ENCODE measurements around the gene IFNAR1. TPM values are rescaled to one million over a fixed set of nuclear protein-coding genes. Genes with fewer than 3 reads are reported as not detected.

The IFNAR1 gene
- polyA plus RNA-seq, 2 of the 4 experiments (the other 2 are of a cell fraction) = 14.1 to 14.2 TPM

DNA sequence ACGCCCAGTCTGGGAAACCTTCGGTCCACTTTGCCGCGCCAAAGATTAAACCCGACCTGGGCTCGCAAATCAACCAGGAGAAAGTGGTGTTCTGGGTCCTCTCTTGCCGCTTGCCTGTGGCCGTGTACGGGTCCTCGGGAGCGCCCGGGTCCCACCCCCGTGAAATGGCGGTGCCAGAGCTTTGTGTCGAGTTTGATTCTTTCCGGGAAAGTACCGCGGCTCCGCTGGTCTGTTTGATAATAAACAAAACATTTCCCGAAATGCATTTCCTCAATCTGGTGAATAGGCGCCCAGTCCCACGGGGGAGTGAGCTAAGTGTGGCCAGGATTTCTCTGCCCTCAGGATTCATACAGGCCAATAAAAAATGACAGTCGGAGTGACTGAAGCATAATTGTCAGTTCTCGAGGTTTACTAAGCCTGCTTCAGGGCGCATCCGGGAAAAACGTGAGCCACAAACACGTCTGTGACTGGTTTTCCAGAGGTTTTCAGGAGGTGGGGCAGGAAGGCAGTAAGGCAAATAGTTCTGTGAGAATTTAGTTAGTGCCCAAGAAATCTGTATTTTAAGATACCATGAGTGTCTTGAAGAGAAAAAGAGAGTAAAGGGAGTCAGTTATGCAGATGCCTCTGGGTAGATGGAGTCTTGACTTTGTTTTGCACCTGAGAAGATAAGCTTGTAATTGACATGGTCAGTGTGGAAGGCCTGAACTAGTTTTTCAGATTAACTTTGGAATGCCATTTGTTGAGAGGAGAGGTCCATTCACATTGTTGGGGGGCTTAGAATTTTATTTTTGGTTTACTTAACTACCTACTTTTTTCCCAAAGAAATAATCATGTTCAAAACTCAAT, 675 bp downstream of the IFNAR1 start:
- Histone ChIP-seq H3K4me2 (peak overlapping the region; percentile 87), H3K4me1 (no peaks in the 10 kb centered on the region), H3K4me3 (peak overlapping the region; percentile 74), H3K9me3 (no peaks in the 10 kb centered on the region), H3K27ac (peak overlapping the region; percentile 86 to 97)
- ChIA-PET CTCF (interaction anchor here (0.6 to 2.0 kb wide), 5 partner anchors 29 to 125 kb away, joined by 3 to 7 read pairs (median 4); no protein-coding TSS in a partner anchor), POLR2A (interaction anchor here (0.8 to 1.9 kb wide), 11 partner anchors 14 to 155 kb away, joined by 3 to 12 read pairs (median 4); partner anchors contain the start of genes IL10RB and TMEM50B)
- TF ChIP-seq PHF8 (IDR thresholded peaks at IDR 0.05; ENCODE audit: borderline replicate concordance, low read depth) (0 out of 2 replicates have a peak, but pooled peaks have one; percentile 25), RFX5 (IDR thresholded peaks at IDR 0.05) (no peak)
- DNase-seq (ENCODE audit: low read depth in 1 of 2, low spot score in 1 of 2) (peak; percentile 28 to 57), FAIRE-seq (no peak), ATAC-seq (peak; percentile 40 to 69; a peak in 4 of 6 replicates)
- WGBS (ENCODE audit: missing lambda C conversion rate) = 2% methylated on average over 18 of the region's 28 CpGs

DNA sequence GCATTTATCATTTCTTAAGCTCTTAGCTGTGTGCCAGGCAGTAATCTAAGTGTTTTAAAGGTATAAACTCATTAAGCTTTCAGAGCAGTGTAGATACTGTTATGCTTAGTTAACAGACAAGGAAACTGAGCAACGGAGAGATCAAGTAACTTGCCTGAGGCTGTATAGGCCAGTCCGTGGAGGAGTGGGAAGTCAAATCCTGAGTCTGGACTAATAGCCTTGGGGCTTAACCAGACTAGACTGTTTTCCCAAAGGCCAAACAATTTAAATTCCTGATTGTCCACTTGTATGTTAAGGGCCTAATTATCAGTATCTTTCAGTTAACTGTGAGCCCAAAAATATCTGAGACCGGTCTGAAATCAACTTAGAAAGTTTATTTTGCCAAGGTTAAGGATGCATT, 2.6 kb downstream of the IFNAR1 start:
- Histone ChIP-seq H3K9me3 (peaks cover 5% of the 10 kb centered on the region; the same call in 1 of the 3 replicates), H3K4me2 (no peak overlapping the region), H3K4me3 (no peak overlapping the region), H3K4me1 (no peaks in the 10 kb centered on the region), H3K27ac (no peak overlapping the region)
- FAIRE-seq = no peak
- ChIA-PET POLR2A (no interaction called here), CTCF (interaction anchor here (1.7 kb wide), 1 partner anchor 34 kb away, joined by 6 read pairs; no protein-coding TSS in a partner anchor)
- TF ChIP-seq, protein P1, sequence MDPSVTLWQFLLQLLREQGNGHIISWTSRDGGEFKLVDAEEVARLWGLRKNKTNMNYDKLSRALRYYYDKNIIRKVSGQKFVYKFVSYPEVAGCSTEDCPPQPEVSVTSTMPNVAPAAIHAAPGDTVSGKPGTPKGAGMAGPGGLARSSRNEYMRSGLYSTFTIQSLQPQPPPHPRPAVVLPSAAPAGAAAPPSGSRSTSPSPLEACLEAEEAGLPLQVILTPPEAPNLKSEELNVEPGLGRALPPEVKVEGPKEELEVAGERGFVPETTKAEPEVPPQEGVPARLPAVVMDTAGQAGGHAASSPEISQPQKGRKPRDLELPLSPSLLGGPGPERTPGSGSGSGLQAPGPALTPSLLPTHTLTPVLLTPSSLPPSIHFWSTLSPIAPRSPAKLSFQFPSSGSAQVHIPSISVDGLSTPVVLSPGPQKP (IDR thresholded peaks at IDR 0.05; ENCODE audit: low read depth, low read length) = no peak
- TF ChIP-seq FOXS1 (CRISPR knock-in tag; IDR thresholded peaks at IDR 0.05) = no peak
- no peak for TF ChIP-seq RAD21 (conservative IDR thresholded peaks at IDR 0.05 in 1 of 2, IDR thresholded peaks at IDR 0.05 in 1 of 2)
- no peak for TF ChIP-seq RFX5 (IDR thresholded peaks at IDR 0.05)
- TF ChIP-seq FOSL2 (IDR thresholded peaks at IDR 0.05) = no peak
- no peak for TF ChIP-seq FOSL2 (CRISPR knock-in tag; IDR thresholded peaks at IDR 0.05)
- no peak for TF ChIP-seq CHD2 (IDR thresholded peaks at IDR 0.05; ENCODE audit: low read length, partially characterized antibody)
- TF ChIP-seq HOXB13 (CRISPR knock-in tag; IDR thresholded peaks at IDR 0.05; ENCODE audit: low read depth) = no peak
- no peak for TF ChIP-seq MYC (IDR thresholded peaks at IDR 0.05; ENCODE audit: borderline replicate concordance, low read length)
- no peak for TF ChIP-seq HOXB5 (CRISPR knock-in tag; IDR thresholded peaks at IDR 0.05)
- TF ChIP-seq ZSCAN20 (CRISPR knock-in tag; IDR thresholded peaks at IDR 0.05) = no peak
- no peak for TF ChIP-seq TP53 (CRISPR knock-in tag; IDR thresholded peaks at IDR 0.05)
- TF ChIP-seq CHD4 (IDR thresholded peaks at IDR 0.05; ENCODE audit: borderline replicate concordance) = no peak
- no peak for TF ChIP-seq RARB (CRISPR knock-in tag; IDR thresholded peaks at IDR 0.05)
- TF ChIP-seq SREBF2 (IDR thresholded peaks at IDR 0.05) = no peak
- TF ChIP-seq, protein P2, sequence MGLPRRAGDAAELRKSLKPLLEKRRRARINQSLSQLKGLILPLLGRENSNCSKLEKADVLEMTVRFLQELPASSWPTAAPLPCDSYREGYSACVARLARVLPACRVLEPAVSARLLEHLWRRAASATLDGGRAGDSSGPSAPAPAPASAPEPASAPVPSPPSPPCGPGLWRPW (IDR thresholded peaks at IDR 0.05) = no peak
- no peak for TF ChIP-seq HDAC2 (IDR thresholded peaks at IDR 0.05)
- no peak for DNase-seq (ENCODE audit: low read depth in 1 of 2, low spot score in 1 of 2)
- no peak for ATAC-seq
- WGBS (ENCODE audit: missing lambda C conversion rate) = 86% methylated on average over 3 of the region's 3 CpGs

DNA sequence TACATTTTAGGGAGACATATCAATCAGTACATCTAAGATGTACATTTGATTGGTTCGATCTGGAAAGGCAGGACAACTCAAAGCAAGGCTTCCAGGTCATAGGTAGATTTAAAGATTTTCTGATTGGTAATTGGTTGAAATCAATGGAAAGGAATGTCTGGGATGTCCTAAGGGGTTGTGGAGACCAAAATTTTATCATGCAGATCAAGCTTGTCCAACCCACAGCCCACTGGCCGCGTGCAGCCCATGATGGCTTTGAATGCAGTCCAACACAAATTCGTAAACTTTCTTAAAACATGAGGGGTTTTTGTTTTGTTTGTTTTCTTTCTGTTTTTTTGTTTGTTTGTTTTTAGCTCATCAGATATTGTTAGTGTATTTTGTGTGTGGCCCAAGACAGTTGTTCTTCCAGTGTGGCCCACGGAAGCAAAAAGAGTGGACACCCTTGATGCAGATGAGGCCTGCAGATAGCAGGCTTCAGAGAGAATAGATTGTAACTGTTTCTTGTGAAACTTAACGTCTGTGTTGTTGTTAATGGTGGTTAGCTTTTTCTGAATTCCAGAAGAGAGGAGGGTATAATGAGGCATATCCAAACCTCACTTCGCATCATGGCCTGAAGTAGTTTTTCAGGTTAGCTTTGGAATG, 3.1 kb downstream of the IFNAR1 start:
- ChIA-PET CTCF (interaction anchor here (1.7 kb wide), 1 partner anchor 33 kb away, joined by 6 read pairs; no protein-coding TSS in a partner anchor), POLR2A (no interaction called here)
- peaks cover 8% of the 10 kb centered on the region; the same call in 1 of the 3 replicates for H3K9me3 ChIP-seq
- no peak overlapping the region for H3K4me3 ChIP-seq
- TF ChIP-seq ZNF302 (CRISPR knock-in tag; IDR thresholded peaks at IDR 0.05) = no peak
- no peak overlapping the region for H3K27ac ChIP-seq
- H3K4me2 ChIP-seq = no peak overlapping the region
- WGBS (ENCODE audit: missing lambda C conversion rate) = 92% methylated on average over 7 of the region's 7 CpGs
- FAIRE-seq (no peak), DNase-seq (ENCODE audit: low read depth in 1 of 2, low spot score in 1 of 2) (no peak), ATAC-seq (no peak)
- no peaks in the 10 kb centered on the region for H3K4me1 ChIP-seq
